ENCODE data around the gene CXCL11. TPM values are rescaled to one million over a fixed set of nuclear protein-coding genes. Genes with fewer than 3 reads are reported as not detected.

CXCL11 gene
- total and polyA plus RNA-seq, 10 of the 15 experiments (the other 5 are each of a cell fraction or from before 2014, with no cell fraction given), result 0.04 TPM; not detected in 9

GRCh38 chr4:76011700-76012387 lies 24.0 kb downstream of the CXCL11 start (continued):
- TF ChIP-seq, protein P1, sequence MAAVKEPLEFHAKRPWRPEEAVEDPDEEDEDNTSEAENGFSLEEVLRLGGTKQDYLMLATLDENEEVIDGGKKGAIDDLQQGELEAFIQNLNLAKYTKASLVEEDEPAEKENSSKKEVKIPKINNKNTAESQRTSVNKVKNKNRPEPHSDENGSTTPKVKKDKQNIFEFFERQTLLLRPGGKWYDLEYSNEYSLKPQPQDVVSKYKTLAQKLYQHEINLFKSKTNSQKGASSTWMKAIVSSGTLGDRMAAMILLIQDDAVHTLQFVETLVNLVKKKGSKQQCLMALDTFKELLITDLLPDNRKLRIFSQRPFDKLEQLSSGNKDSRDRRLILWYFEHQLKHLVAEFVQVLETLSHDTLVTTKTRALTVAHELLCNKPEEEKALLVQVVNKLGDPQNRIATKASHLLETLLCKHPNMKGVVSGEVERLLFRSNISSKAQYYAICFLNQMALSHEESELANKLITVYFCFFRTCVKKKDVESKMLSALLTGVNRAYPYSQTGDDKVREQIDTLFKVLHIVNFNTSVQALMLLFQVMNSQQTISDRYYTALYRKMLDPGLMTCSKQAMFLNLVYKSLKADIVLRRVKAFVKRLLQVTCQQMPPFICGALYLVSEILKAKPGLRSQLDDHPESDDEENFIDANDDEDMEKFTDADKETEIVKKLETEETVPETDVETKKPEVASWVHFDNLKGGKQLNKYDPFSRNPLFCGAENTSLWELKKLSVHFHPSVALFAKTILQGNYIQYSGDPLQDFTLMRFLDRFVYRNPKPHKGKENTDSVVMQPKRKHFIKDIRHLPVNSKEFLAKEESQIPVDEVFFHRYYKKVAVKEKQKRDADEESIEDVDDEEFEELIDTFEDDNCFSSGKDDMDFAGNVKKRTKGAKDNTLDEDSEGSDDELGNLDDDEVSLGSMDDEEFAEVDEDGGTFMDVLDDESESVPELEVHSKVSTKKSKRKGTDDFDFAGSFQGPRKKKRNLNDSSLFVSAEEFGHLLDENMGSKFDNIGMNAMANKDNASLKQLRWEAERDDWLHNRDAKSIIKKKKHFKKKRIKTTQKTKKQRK (IDR thresholded peaks at IDR 0.05; ENCODE audit: low read depth, low read length), result no peak
- TF ChIP-seq, protein P2, sequence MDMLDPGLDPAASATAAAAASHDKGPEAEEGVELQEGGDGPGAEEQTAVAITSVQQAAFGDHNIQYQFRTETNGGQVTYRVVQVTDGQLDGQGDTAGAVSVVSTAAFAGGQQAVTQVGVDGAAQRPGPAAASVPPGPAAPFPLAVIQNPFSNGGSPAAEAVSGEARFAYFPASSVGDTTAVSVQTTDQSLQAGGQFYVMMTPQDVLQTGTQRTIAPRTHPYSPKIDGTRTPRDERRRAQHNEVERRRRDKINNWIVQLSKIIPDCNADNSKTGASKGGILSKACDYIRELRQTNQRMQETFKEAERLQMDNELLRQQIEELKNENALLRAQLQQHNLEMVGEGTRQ (IDR thresholded peaks at IDR 0.05; ENCODE audit: borderline replicate concordance, low read depth, low read length), result no peak
- TF ChIP-seq TCF3 (IDR thresholded peaks at IDR 0.05; ENCODE audit: borderline replicate concordance, insufficient read depth, low read depth, low read length) (peak; percentile 58; the same call in 1 of the 2 replicates), ETV6 (conservative IDR thresholded peaks at IDR 0.05 in 1 of 2, IDR thresholded peaks at IDR 0.05 in 1 of 2; ENCODE audit: borderline replicate concordance in 1 of 2, low read depth in 1 of 2) (no peak; a peak in 1 of 4 replicates), CHD1 (IDR thresholded peaks at IDR 0.05; ENCODE audit: low read depth, low read length) (no peak), BCL3 (IDR thresholded peaks at IDR 0.05; ENCODE audit: borderline replicate concordance, insufficient read depth, low read depth, low read length, poor library complexity, severe bottlenecking) (peak; percentile 41), IRF5 (IDR thresholded peaks at IDR 0.05; ENCODE audit: borderline replicate concordance) (no peak), MYC (IDR thresholded peaks at IDR 0.05; ENCODE audit: insufficient read depth, insufficient read length, insufficient replicate concordance, low read length, severe bottlenecking) (no peak)
